ENCODE results near the gene RHOT2. TPM values are rescaled to one million over a fixed set of nuclear protein-coding genes. Genes with fewer than 3 reads are reported as not detected.

RHOT2 gene
- total RNA-seq, 1 experiment from 2014 or later = 210 TPM

- no peak overlapping the region for H3K23ac ChIP-seq (ENCODE audit: insufficient read length, low read depth, low read length)
- H2AK5ac ChIP-seq (ENCODE audit: insufficient read length, low read length) = no peak overlapping the region
- no peak overlapping the region for H3K56ac ChIP-seq (ENCODE audit: insufficient read length, low read depth, low read length)
- no peak overlapping the region for H3K4me3 Mint-ChIP-seq
- H2BK20ac ChIP-seq (ENCODE audit: low read depth, low read length, poor library complexity, severe bottlenecking) = no peak overlapping the region
- no peak overlapping the region for H3K9ac ChIP-seq (ENCODE audit: extremely low read depth, insufficient read length, low read length)
- H4K8ac ChIP-seq (replicated peaks; ENCODE audit: insufficient read length, low read depth, low read length) = no peak overlapping the region
- no peak overlapping the region for H3K14ac ChIP-seq (ENCODE audit: insufficient read depth, low read length)
- no peak overlapping the region for H3K4me2 ChIP-seq (ENCODE audit: insufficient read depth, insufficient read length, low read length)
- peaks cover 79% of the 10 kb centered on the region for H3K27me3 Mint-ChIP-seq (ENCODE audit: low read depth)
- no peak for DNase-seq
- no peak overlapping the region for H2AFZ ChIP-seq (ENCODE audit: low read length)
- H4K91ac ChIP-seq (ENCODE audit: insufficient read length, low read depth, low read length) = no peak overlapping the region
- H3K23me2 ChIP-seq (ENCODE audit: insufficient read length, low read depth, low read length, poor library complexity, severe bottlenecking) = peaks cover 12% of the 10 kb centered on the region
- H3K18ac ChIP-seq (ENCODE audit: insufficient read length, low read depth, low read length) = no peak overlapping the region
- H3T11ph ChIP-seq (ENCODE audit: low read length) = no peak overlapping the region
- no peaks in the 10 kb centered on the region for H3K79me2 ChIP-seq (ENCODE audit: insufficient read depth, low read length)
- H2BK15ac ChIP-seq (ENCODE audit: low read depth, low read length) = no peak overlapping the region
- no peak overlapping the region for H2BK12ac ChIP-seq (ENCODE audit: insufficient read length, low read depth, low read length)
- no peak overlapping the region for H3K27ac Mint-ChIP-seq
- no peaks in the 10 kb centered on the region for H3K79me1 ChIP-seq (ENCODE audit: insufficient read depth, low read depth, low read length, poor library complexity, severe bottlenecking)
- H3K9me3 Mint-ChIP-seq = peaks cover 0 to 2% of the 10 kb centered on the region in 2 experiments; a peak in 2 of 5 replicates
- no peaks in the 10 kb centered on the region for H3K4me1 ChIP-seq (ENCODE audit: insufficient read depth, low read length)
- no peak overlapping the region for H3K27ac ChIP-seq (ENCODE audit: insufficient read length, low read depth, low read length)
- no peak overlapping the region for H2BK5ac ChIP-seq (ENCODE audit: insufficient read length, low read length)
- no peaks in the 10 kb centered on the region for H4K20me1 ChIP-seq (ENCODE audit: control insufficient read depth, insufficient read depth, insufficient read length)
- H3K27me3 ChIP-seq (ENCODE audit: insufficient read depth, low read length) = peaks cover 21% of the 10 kb centered on the region; the same call in 1 of the 2 replicates
- no CpG with 5 or more reads among the region's 12 CpGs for WGBS (ENCODE audit: extremely low coverage, insufficient read length, low lambda C conversion rate)
- H2BK120ac ChIP-seq (ENCODE audit: low read depth, low read length, poor library complexity, severe bottlenecking) = no peak overlapping the region
- peaks cover 4 to 13% of the 10 kb centered on the region in 2 experiments for H3K4me1 Mint-ChIP-seq
- H3K36me3 Mint-ChIP-seq (ENCODE audit: insufficient read depth in 1 of 3, low read depth in 3 of 3) = no peaks in the 10 kb centered on the region
- no peak overlapping the region for H4K5ac ChIP-seq (ENCODE audit: insufficient read length, low read depth, low read length)
- no peak for TF ChIP-seq CTCF (conservative IDR thresholded peaks at IDR 0.05)
- no peak overlapping the region for H3K4ac ChIP-seq (ENCODE audit: low read depth, low read length)
- H3K9me3 ChIP-seq (ENCODE audit: control insufficient read depth, low read depth, low read length) = no peaks in the 10 kb centered on the region
Measured at GRCh38 chr16:711084-711483, 43.2 kb downstream of the RHOT2 start.

Data from H9 (cell line).